ENCODE data around the gene PPP4R3C.
"Not testable (repeated sequence)": the region's sequence is repeated elsewhere in the genome, so short reads cannot be mapped to it uniquely, and the experiment has no call there.

Gene PPP4R3C

DNA sequence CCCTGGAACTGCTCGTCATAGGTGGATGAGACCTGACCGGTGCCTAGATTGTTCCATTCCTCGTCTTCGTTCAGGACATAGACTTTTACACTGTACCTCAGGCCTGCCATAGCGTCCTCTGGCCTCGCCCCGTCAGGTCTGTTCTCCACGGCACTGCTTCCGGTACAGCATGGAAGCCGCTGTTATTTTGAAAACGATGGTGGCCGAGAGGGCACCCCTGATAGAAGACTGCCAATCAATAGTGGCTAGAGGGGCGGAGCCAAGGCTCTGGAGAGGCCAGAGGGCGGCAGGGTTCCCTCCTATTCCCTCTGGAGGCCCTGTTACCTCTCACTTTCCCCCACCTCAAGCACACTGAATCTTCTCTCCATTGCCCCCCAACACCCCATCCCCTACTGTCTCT lies at the start of gene PPP4R3C:
Gene PPP4R3C (minus strand): TSS at position 155 of the 400 bp plus-strand sequence. CDS start 45 bp downstream, at position 110.
- TF ChIP-seq, protein P1, sequence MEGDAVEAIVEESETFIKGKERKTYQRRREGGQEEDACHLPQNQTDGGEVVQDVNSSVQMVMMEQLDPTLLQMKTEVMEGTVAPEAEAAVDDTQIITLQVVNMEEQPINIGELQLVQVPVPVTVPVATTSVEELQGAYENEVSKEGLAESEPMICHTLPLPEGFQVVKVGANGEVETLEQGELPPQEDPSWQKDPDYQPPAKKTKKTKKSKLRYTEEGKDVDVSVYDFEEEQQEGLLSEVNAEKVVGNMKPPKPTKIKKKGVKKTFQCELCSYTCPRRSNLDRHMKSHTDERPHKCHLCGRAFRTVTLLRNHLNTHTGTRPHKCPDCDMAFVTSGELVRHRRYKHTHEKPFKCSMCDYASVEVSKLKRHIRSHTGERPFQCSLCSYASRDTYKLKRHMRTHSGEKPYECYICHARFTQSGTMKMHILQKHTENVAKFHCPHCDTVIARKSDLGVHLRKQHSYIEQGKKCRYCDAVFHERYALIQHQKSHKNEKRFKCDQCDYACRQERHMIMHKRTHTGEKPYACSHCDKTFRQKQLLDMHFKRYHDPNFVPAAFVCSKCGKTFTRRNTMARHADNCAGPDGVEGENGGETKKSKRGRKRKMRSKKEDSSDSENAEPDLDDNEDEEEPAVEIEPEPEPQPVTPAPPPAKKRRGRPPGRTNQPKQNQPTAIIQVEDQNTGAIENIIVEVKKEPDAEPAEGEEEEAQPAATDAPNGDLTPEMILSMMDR (IDR thresholded peaks at IDR 0.05; ENCODE audit: insufficient read depth, missing control alignments): no peak
- no peak for FAIRE-seq
- no peak for DNase-seq (ENCODE audit: insufficient read length, low spot score)

DNA sequence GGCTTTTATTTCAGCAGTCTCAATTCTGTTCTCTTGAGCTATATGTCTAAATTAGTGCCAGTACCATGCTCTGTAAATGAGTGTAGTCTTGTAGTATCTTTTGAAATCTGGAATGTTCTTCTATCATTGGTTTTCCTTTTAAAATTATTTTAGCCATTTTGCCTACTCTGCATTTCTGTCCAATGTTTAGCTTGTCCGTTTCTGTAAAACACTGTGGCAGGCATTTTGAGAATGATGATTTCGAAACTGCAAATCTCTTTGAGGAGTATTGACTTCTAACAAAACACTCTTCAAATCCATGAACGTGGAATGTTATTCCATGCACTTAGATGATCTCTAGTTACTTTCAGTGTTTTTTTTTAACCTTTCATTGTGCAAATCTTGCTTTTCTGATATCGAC lies 28.3 kb upstream of the PPP4R3C start:
- TF ChIP-seq, protein P1 (IDR thresholded peaks at IDR 0.05; ENCODE audit: insufficient read depth, missing control alignments): no peak
- FAIRE-seq (no peak), DNase-seq (ENCODE audit: insufficient read length, low spot score) (no peak)

DNA sequence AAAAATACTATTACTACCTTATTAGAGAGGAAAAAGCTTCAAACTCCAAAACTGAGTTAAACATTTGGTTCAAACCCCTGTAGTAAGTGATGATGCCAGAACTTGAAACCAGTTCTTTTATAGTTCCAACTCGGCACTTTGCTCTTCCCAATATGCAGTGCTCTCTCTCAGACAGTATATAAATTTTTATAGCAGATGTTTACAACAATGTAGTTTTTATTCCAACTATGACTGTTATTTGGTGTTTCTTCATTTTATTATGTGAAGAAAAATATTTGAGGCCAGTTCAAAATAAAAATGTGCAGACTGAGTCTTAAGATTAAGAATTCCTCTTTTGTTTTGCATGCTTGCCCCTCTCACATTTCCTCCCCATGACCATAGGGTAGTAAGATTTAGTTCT lies 2.9 kb upstream of the PPP4R3C start:
- no peak for FAIRE-seq
- TF ChIP-seq, protein P1 (IDR thresholded peaks at IDR 0.05; ENCODE audit: insufficient read depth, missing control alignments): no peak
- DNase-seq (ENCODE audit: insufficient read length, low spot score): no peak

DNA sequence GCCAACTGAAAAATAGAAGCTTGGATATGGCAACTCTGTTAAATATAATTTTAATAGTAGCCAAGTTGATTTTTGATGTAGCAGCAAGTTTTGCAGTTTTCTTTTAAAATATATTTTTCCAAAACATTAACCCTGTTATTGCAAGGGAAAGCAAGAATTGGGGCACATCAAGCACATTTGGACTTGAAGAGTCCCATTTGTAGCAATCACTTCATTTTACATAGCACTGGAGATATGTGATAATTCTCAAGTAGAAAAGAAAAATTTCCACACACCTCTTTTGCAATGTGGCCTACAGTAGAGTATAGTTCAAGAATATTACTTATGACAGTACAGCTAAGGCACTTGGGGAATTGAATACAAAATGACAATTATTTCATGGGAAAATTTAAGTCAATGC lies 1.9 kb upstream of the PPP4R3C start:
- DNase-seq (ENCODE audit: insufficient read length, low spot score) (no peak), FAIRE-seq (no peak)
- TF ChIP-seq, protein P1 (IDR thresholded peaks at IDR 0.05; ENCODE audit: insufficient read depth, missing control alignments): no peak

DNA sequence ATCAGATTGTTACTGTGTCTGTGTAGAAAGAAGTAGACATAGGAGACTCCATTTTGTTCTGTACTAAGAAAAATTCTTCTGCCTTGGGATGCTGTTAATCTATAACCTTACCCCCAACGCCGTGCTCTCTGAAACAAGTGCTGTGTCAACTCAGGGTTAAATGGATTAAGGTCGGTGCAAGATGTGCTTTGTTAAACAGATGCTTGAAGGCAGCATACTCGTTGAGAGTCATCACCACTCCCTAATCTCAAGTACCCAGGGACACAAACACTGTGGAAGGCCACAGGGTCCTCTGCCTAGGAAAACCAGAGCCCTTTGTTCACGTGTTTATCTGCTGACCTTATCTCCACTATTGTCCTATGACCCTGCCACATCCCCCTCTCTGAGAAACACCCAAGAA lies 4.0 kb downstream of the PPP4R3C start:
- FAIRE-seq; DNase-seq (ENCODE audit: insufficient read length, low spot score): not testable (repeated sequence)

DNA sequence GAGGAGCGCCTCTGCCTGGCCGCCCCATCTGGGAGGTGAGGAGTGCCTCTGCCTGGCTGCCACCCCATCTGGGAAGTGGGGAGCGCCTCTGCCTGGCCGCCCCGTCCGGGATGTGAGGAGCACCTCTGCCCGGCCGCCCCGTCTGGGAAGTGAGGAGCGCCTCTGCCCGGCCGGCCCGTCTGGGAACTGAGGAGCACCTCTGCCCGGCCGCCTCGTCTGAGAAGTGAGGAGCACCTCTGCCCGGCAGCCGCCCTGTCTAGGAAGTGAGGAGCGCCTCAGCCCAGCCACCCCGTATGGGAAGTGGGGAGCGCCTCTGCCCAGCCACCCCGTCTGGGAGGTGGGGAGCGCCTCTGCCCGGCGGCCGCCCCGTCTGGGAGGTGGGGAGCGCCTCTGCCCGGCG lies 4.6 kb downstream of the PPP4R3C start:
- not testable (repeated sequence) for FAIRE-seq; DNase-seq (ENCODE audit: insufficient read length, low spot score)

DNA sequence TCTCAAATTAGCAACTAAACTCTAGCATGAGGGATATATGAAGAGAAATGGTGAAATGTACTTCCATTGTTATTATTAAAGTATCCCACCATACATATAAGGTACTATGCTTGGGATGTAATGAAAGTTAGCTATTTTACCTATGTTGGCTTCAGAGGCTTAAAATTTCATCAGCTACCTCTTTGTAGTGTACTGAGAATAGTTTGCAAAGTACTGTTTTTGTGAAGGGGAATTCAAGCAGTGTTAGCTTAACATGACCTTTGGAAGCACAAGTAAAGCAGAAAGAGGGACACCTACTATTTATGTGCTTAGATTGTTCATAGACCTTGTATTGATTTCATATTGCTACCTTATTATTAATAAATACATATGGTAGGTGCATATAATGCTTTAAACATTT lies 11.8 kb downstream of the PPP4R3C start:
- FAIRE-seq: no peak
- TF ChIP-seq, protein P1 (IDR thresholded peaks at IDR 0.05; ENCODE audit: insufficient read depth, missing control alignments): no peak
- no peak for DNase-seq (ENCODE audit: insufficient read length, low spot score)

DNA sequence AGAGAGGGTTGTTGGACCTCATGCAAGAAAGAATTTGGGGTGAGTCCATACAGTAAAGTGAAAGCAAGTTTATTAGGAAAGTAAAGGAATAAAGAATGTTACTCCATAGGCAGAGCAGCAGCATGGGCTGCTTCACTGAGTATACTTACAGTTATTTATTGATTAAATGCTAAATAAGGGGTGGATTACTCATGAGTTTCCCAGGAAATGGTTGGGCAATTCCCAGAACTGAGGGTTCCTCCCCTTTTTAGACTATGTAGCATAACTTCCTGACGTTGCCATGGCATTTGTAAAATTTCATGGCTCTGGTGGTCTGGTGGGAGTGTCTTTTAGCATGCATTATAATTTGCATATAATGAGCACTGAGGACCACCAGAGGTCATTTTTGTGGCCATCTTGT lies 16.7 kb downstream of the PPP4R3C start:
- DNase-seq (ENCODE audit: insufficient read length, low spot score): no peak
- TF ChIP-seq, protein P1 (IDR thresholded peaks at IDR 0.05; ENCODE audit: insufficient read depth, missing control alignments): no peak
- no peak for FAIRE-seq

Data from D721Med (cell line).